ENCODE data around the gene OPCML.

DNA sequence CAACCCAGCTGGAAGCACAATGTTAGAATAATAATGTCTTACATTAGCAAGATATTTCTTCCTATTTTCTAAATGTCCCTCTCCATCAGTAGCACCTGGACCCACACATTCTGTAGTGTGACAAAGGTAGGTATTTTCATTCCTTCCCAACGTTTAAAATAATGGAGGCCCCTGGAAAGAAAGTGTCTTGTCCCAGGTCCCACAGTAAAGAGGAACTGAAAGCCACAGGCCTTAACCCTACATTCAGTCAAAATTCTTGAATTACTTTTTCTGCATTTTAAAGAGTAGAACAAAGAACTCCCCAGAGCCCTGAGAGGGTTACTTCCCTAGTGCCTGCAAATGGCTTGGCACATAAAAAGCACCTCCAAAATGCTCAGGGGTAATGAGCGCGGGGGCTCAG lies 26.3 kb downstream of the OPCML start:
- TF ChIP-seq, protein P1, sequence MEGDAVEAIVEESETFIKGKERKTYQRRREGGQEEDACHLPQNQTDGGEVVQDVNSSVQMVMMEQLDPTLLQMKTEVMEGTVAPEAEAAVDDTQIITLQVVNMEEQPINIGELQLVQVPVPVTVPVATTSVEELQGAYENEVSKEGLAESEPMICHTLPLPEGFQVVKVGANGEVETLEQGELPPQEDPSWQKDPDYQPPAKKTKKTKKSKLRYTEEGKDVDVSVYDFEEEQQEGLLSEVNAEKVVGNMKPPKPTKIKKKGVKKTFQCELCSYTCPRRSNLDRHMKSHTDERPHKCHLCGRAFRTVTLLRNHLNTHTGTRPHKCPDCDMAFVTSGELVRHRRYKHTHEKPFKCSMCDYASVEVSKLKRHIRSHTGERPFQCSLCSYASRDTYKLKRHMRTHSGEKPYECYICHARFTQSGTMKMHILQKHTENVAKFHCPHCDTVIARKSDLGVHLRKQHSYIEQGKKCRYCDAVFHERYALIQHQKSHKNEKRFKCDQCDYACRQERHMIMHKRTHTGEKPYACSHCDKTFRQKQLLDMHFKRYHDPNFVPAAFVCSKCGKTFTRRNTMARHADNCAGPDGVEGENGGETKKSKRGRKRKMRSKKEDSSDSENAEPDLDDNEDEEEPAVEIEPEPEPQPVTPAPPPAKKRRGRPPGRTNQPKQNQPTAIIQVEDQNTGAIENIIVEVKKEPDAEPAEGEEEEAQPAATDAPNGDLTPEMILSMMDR (IDR thresholded peaks at IDR 0.05): no peak
- no peak for TF ChIP-seq POLR2A (IDR thresholded peaks at IDR 0.05)
